Measurements from ENCODE around the gene MDM1.

GRCh38 chr12:68354977-68355541, 22.9 kb upstream of the MDM1 start:
- no peak for TF ChIP-seq CTCF (IDR thresholded peaks at IDR 0.05)
- TF ChIP-seq POLR2A (IDR thresholded peaks at IDR 0.05): no peak

Data from thyroid gland (tissue), 4 donors.